C1 segment of cervical spinal cord (tissue), 14 donors: ENCODE data around the gene COPA.
"Not testable (repeated sequence)": the region's sequence is repeated elsewhere in the genome, so short reads cannot be mapped to it uniquely, and the experiment has no call there.

ENCODE experiments used
- DNase-seq, 14 donors: peaks; one replicate each; lab custom pipeline; 2025; lab: John Stamatoyannopoulos, UW

Gene COPA

DNA sequence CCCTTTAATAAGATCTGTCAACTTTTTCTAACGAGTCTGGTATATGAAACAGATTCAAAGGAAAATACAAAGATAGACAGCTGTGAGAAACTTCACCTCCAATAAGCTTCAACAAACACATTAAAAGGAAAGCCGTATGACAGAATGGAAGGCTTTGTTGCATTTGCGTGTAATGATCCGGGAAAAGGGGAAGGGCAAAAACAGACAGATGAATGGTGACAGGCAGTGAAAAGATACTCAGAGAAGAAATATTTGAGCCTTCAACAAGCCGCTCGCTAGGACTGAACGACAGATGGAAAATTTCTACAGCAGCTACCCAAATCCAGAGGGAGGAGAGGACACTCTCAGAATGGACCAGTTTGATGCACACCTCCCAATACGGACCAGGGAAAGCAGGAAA, 14.9 kb downstream of the COPA start:
- peak in 8 of 14 donors; percentile 13 to 27 (median 19) for DNase-seq

DNA sequence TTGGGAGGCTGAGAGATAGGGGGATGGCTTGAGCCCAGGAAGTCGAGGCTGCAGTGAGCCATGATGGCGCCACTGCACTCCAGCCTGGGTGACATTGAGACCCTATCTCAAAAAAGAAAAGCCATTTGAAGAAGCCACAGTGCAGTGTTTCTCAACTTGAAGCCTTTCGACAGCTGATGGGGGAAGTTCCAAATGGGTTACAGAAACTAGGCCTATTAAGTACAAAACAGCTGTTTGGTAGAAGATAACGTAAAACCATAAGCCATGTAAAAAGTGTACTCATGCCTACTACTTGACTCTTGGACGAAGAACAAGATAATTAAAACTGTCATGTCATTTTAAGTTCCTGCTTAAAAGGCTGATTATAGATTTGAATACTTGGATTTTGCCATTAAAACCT, 16.6 kb downstream of the COPA start:
- DNase-seq = no peak

DNA sequence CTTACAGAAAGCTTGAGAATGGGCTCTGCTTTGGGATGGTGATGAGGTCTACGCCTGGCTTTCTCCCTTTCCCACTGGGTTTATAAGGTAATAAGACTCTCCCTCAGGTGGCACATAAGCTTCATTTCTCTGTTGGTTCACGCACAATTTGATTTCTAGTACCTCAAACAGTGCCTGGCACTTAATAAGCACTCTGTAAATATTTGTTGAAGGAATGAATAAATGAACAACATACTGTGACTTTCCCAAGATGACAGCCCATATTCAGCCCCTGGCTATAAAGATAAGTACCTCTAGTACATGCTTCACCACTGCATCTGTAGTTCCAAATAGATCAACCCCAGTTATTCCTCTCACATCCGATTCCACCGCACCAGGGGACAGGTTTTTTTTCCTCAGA, 17.8 kb downstream of the COPA start:
- no peak for DNase-seq

DNA sequence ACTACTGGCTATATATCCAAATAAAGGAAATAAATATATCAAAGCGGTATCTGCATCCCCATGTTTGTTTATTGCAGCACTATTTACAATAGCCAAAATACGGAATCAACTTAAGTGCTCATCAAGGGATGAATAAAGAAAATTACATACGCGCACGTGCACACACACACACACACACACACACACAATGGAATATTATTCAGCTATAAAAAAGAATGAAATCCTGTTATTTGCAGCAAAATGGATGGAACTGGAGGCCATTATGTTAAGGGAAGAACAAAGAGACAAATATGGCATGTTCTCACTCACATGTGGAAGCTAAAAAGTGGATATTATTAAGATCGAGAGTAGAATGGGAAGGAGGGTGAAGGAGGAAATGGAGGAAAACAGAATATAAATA, 20.2 kb downstream of the COPA start:
- DNase-seq = no peak

DNA sequence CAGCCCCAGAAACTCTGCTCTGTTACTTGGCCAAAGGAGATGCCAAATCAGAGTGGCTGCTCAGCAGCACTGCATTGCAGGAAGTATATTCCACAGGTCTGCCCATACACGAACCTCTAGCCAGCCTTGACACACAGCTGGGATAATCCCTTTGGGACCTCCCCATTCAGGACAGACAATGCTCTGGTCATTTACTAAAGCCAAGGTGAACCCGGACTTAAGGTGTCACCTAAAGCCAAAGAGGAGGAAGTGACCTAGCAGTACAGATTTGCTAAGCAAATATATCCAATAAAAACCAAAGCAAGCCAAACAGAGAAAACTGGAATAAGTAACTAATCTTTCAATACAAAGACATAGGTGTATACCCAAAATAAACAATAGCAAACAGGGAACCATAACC, 27.7 kb downstream of the COPA start:
- DNase-seq = no peak

DNA sequence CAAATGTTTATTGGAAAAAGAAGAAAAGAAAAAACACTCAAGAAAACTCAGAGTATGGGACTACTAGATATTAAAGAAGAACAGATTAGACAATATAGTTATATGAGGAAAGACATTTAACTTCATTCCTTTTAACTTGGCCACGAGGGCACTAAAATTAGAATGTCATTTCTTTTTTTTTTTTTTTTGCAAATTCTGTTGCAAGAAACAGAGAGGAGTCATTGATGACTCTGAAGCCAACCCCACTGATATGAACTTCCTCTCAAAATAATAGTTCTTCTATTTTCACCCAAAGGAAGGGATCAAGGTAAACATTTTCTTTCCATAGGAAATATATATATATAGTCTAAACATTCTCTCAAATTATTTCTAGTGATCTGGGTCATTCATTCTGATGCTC, 33.5 kb downstream of the COPA start:
- DNase-seq = no peak

DNA sequence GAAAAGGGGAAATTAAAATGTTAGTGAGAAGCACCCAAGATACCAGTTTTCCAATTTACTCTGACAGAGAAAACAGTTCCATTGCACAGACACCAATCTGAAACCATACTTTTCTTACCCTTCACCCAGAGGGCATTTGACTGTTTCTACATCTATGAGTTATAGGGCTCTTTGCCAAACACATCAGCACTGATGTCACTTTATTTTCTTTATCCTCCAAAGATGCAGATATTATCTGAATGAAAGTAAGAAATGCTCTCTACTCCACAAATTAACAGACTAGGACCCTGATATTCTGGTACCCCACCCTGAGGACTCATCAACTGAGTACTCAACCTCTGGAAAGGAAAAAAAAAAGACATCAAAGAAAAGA, 33.9 kb downstream of the COPA start:
- no peak for DNase-seq

DNA sequence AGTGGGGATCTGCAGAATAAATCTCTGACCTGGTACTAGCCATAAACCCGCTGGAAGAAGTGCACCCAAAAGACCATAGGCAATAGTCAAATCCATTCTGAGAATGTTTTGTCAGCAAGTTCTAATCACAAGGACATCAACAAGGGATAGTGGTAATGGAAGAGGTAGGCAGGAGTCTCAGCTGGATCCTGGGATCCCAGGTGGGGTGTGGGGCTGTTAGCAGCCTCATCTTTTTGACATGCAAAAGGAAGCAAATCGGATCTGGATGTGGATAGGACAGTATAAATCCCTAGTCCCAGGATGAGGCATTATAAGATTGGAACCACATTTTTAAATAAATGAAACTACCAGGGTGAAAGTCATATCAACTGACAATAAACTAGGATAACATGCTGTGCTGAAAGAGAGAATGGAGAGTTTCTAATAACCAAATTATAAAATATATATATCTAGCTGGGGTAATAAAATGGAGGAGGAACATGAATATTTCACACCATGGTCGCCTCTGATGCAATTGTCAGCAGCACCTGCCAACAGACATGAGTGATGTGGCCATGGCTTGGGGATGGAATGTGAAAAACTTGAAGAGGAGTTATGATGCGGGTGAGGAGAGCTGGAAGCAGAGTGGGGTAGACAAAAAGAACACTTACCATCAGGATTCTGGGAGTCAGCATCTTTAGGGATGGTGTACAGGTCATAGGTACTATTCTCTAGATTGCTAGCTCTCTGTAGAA, 34.4 kb downstream of the COPA start:
- DNase-seq = no peak

DNA sequence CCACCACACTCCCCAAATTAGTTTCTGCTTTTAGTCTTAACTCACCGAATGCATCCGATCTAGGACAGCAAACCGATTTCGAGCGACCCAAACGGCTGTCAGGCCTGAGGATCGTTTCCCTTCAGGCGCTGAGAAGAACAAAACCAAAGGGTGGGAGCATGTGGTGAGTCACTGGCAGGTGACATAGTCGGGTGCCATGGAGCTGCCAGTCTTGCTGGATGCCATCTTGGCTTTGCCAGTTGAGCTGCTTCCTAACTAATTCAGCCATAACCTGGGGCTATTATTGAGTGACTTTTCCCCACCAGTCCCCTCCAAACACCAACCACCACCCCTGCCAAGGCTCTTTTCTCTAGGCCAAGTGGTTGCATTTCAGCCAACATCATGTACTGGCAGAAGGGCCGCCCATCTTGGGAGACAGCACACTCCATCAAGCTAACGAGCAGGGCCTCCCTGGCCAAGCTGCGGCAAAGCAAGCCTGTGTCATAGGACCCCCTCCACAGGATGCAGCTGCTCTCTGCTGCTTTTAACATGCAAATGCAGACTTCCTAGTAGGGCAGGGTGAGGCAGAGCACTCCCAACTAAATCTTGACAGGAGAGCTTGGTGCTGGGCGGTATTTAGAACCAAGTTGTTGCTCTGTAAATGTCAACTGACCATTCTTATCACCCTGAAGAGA, 35.8 kb downstream of the COPA start:
- DNase-seq = peak in 7 of 14 donors; percentile 10 to 61 (median 43)

DNA sequence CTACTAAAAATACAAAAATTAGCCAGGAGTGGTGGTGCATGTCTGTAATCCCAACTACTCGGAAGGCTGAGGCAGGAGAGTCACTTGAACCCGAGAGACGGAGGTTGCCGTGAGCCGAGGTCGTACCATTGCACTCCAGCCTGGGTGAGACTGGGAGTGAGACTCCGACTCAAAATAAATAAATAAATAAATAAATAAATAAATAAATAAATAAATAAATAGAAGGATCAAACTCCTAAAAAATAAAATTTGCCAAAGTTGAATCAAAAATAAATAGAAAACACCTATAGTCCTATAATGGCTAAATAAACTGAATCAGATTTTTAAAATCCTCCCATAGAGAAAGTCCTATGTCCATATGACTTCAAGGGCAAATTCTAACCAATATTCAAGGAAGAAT, 42.9 kb downstream of the COPA start:
- DNase-seq = no peak

DNA sequence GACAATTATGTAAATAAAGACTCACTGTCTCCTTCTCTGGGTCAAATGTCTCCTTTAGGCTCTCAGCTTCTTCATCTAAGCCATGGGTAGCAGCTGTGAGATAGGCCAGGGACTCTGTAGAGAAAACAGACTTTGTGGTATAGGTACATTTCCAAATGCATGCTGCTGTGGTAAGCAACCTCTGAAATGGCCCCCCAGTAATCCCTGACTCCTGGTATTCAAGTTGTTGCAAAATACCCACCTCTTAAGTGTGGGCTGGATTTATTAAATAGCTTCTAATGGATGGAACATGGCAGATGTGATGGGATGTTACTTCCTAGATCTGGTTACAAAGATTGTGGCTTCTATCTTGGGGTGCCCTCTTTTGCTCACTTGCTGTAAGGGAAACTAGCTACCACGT, 47.0 kb downstream of the COPA start:
- DNase-seq = no peak

DNA sequence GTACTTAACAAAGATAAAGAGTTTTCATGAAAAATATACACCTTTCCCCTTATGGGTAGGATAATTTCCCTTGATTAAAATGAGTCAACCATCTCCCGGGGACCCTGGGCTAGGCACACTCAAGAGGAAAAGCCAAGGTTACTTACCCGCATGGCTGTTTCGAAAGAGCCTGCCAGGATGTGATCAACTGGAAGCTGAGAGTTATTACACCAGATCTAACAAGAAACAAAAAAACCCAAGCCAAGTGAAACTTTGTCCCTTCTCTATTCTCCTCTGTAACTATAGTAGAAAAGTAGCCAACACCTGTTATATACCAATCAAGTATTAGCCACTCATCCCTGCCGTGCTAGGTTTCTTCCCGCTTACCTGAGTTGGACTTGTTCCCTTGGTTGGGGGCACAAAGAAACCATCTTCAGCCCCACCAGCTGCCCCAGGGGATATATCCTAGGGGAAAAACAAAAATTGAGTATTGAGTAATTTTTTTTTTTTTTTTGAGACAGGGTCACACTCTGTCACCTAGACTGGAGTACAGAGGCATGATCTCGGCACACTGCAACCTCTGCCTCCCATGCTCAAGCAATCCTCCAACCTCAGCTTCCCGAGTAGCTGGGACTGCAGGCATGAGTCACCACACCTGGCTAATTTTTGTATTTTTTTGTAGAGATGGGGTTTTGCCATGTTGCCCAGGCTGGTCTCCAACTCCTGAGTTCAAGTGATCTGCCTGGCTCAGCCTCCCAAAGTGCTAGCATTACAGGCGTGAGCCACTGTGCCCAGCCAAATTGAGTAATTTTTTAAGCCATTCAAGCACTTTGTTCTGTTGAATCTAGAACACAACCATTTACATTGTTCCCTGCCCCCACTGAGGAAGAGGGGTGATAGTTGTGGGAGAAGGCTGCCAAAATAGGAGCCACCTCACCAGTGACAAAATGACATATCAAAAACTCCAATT, 49.8 kb downstream of the COPA start:
- no peak for DNase-seq

DNA sequence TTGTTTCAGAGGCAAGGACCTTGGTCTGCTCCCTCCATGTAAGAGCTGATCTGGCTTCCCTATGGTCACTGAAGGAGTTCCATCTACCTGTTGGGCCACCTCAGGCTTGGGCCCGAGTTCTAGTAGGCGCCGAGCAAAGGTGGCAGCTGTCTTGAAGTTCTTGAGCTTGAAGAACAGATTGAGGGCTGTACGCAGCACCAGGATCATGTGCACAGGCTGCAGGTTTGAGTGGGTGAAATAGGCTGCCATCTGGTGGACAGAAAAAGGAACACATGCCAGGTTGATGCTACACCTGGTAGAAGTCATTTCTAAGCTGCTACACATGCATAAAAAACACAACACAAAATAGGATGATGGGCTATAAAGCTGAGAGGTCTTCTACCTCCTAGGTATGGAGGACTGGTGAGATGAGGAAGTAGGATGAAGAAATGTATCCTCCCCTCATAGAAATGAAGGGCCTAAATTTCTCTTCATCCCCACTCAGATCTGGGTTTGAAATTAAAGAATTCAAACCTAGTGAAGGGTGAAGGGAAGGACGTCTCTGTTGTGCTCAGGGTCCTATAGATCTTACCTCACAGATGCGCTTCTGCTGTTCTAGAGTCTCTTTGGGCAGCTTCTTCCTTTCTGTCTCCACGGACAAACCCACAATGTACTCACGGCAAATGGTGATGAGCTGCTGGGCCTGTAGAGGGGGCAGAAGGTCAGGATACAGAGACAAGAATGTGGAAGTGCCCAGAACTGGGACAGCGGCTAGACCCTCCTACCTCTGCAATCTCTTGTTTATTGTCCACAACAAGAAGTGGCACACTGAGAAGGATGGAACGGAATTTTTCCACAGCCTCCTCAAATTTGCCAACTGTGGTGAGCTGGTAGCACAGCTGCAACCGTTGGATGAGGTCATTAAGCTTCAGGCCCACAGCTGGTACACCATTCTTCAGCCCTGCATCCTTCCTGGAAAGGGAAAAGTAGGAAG, 51.5 kb downstream of the COPA start:
- DNase-seq = peak in 11 of 14 donors; percentile 12 to 64 (median 26)

DNA sequence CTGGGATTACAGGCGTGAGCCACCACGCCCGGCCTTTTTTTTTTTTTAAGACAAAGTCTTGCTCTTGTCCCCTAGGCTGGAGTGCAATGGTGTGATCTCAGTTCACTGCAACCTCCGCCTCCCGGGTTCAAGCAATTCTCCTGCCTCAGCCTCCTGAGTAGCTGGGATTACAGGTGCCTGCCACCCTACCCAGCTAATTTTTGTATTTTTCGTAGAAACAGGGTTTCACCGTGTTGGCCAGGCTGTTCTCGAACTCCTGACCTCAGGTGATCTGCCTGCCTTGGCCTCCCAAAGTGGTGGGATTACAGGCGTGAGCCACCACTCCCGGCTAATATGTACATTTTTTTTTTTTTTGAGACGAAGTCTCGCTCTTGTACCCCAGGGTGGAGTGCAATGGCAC, 55.3 kb downstream of the COPA start:
- DNase-seq = not testable (repeated sequence)

DNA sequence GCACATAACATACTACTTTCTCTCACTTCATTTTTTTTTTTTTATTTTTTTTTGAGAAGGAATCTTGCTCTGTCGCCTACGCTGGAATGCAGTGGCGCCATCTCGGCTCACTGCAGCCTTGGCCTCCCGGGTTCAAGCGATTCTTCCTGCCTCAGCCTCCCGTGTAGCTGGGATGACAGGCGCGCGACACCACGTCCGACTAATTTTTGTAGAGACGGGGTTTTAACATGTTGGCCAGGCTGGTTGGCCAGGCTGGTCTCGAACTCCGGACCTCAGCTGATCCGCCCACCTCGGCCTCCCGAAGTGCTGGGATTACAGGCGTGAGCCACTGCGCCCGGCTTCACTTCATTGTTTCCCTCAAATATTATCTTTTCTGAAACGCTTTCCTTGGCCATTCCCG, 57.5 kb downstream of the COPA start:
- no peak for DNase-seq

DNA sequence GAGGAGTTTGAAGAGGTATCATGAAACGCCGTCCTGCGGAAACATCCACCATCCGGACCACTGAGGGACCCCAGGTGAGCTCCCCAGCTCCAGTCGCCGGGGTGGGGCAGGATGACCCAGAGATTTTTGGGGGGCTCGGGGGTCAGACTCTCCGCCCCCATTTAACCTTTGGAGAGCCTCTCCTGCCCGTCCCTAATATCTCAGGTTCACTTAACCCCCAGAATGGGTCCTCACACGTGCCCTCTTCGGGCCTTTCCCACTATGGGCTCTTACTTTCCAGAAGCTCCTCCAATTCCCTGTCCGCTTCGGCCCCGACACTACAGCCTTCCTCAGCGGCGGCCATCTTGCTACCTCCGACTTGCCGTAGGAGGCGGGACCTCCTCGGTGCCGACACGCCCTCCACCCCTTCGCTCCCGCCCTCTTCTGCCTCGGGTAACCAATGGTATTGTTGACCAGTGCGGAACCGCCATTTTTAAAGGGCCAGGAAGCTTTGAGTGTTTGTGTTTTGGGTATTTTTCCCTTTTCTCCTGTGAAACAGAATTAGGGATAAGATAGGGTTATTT, 58.2 kb downstream of the COPA start, which contains the start of gene PEX19:
Gene PEX19, minus strand, starts transcription at position 352 of the 563 bp plus-strand sequence. Its CDS starts 9 bp downstream, at position 343.
- DNase-seq = peak; percentile 20 to 91 (median 86)

DNA sequence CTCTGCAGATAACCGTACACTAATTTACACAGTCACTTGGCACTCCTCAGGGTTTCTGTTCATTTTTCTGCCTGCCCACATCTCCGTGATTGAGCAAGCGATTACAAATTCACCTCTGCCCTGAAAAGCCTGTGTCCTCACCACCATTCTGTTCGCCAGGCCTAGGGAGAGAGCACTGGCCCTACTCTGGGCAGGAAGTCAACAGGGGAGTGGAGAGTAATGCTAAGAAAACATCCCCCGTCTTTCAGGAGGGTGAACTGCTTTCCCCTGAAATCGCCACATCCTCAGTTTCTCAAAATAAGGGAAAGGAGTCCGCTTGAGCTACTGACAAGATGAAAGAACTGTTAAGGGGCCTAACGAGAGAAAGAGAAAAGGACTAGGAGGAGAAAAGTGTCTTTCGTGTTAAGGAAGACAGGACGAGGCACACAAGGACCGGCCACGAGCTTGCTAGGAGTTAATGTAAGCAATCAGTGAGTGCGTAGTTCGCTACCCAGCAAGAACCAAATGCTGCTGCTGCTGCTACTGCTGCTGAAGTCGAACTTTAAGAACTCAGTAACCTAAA, 58.7 kb downstream of the COPA start:
- DNase-seq = peak in 1 of 14 donors; percentile 29

DNA sequence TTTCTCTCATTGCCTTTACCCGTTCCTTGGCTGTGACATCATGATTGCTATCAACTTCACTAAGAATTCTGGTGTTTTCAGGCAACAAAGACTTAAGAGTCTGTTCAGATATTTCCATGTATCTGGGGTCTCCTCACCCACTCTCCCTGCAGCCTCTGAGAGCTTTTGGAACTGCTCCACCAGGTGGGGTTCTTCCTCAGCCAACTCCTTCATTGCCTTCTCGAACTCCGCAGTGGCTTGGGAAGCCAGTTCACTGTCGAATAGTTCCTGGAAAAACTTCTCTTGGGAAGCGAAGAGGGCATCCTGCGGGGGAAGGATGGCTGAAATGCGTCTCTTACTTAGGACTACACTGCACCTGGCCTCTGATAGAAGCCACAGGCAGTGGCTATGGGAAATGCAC, 60.2 kb downstream of the COPA start:
- no peak for DNase-seq

DNA sequence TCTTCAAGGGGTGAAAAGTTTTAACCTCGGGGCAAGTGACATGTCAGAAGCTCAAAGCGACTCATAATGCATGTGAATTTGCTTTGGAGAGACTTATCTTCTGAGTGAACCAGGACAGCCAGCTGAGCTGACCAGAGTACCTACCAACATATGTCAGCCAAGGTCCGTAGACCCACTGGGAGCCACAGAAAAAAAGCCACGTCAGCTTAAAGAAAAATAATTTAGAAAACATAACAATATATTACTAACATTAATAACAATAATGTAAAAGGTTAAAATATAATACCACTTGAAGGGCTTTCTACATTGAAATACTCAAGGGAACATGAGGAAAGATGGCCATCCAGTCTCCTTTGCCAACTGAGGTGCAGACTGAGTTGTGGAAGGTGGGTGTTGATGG, 65.1 kb downstream of the COPA start:
- no peak for DNase-seq

DNA sequence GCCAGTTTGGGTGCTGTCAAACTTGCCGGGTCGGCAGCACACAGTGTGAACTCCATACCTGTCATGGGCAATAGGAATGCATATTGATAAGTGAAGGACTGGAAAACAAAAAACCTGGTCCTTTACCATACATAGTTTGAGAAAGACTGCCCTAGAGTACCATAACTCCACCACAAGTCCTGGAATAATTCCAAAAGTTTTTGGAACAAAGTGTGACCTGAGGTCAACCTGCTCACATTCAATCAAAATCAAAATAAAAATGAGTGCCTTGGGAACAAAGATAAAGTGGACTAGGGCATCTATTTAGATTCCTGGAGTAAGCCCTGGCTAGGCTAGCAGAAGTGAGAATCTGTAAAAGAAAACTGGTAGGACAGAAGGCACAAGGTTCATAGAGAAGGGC, 65.7 kb downstream of the COPA start:
- no peak for DNase-seq
